ENCODE measurements around the gene MEGF11. TPM values are rescaled to one million over a fixed set of nuclear protein-coding genes. Genes with fewer than 3 reads are reported as not detected.

MEGF11 gene
- total RNA-seq, 3 donors from 2014 or later (not counting 1 experiment from before 2014, with no cell fraction given) = not detected

DNA sequence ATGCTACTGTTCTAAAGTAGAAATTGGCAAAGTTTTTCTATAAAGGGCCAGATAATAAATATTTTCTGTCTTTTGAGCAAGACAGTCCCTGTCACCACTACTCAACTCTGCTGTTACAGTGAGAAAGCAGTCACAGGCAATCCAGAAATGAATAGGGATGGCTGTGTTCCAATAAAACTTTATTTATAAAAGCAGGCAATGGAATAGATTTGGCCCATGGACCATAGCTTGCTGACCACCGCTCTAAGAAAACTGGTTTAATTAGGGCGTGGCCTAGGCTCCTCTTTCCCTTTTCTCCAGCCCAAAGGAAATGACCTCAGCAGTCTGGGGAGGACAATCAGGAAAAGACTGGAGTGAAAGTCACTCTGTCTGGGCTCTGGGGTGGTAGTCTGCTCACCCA, 183.8 kb downstream of the MEGF11 start:
- Mint-ChIP-seq H3K4me1 (no peaks in the 10 kb centered on the region), H3K9me3 (no peaks in the 10 kb centered on the region), H3K4me3 (no peak overlapping the region), H3K36me3 (no peaks in the 10 kb centered on the region), H3K27ac (no peak overlapping the region), H3K27me3 (ENCODE audit: low read depth in 2 of 2) (peaks cover 8 to 11% of the 10 kb centered on the region in 2 donors)
- Histone ChIP-seq H3K9me3 (ENCODE audit: control insufficient read depth, insufficient read depth, low read length) (no peaks in the 10 kb centered on the region), H3K4me3 (ENCODE audit: low read length) (no peak overlapping the region), H3K27ac (ENCODE audit: low read length) (no peak overlapping the region), H3K36me3 (ENCODE audit: control insufficient read depth, insufficient read depth, low read length) (no peaks in the 10 kb centered on the region), H3K4me1 (ENCODE audit: control insufficient read depth, insufficient read depth, low read length) (no peaks in the 10 kb centered on the region), H3K27me3 (ENCODE audit: control insufficient read depth, insufficient read depth, low read length) (no peaks in the 10 kb centered on the region)
- ATAC-seq (no peak), DNase-seq (no peak)
- intact Hi-C loops (cut with micrococcal nuclease) = no loop called here
- TF ChIP-seq, protein P1, sequence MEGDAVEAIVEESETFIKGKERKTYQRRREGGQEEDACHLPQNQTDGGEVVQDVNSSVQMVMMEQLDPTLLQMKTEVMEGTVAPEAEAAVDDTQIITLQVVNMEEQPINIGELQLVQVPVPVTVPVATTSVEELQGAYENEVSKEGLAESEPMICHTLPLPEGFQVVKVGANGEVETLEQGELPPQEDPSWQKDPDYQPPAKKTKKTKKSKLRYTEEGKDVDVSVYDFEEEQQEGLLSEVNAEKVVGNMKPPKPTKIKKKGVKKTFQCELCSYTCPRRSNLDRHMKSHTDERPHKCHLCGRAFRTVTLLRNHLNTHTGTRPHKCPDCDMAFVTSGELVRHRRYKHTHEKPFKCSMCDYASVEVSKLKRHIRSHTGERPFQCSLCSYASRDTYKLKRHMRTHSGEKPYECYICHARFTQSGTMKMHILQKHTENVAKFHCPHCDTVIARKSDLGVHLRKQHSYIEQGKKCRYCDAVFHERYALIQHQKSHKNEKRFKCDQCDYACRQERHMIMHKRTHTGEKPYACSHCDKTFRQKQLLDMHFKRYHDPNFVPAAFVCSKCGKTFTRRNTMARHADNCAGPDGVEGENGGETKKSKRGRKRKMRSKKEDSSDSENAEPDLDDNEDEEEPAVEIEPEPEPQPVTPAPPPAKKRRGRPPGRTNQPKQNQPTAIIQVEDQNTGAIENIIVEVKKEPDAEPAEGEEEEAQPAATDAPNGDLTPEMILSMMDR (IDR thresholded peaks at IDR 0.05) = no peak
- WGBS (ENCODE audit: insufficient coverage) = 80% methylated on average over 2 of the region's 2 CpGs

DNA sequence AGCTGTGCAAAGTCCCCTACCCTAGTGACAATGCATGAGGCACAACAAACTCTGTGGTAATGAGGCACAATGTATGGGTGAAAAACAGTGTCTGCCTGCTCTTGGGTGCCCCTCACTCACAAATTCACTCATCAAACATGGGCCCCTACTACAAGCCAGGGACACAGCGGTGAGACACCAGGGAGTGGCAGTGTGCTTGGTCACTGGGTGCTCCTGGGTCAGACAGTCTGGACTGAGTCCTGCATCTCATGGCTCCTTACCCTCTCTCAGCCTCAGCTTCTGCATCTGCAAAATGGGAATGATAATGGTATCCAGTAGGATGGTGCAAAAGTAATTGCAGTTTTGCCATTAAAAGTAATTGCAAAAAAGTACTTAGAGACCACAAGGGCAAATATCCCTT, 184.7 kb downstream of the MEGF11 start:
- H3K27me3 Mint-ChIP-seq (ENCODE audit: low read depth in 2 of 2) = peaks cover 6 to 8% of the 10 kb centered on the region in 2 donors
- no peak overlapping the region for H3K4me3 ChIP-seq (ENCODE audit: low read length)
- H3K36me3 Mint-ChIP-seq = no peaks in the 10 kb centered on the region
- TF ChIP-seq, protein P1 (IDR thresholded peaks at IDR 0.05) = no peak
- no peak overlapping the region for H3K27ac ChIP-seq (ENCODE audit: low read length)
- DNase-seq (no peak), ATAC-seq (no peak)
- H3K27me3 ChIP-seq (ENCODE audit: control insufficient read depth, insufficient read depth, low read length) = no peaks in the 10 kb centered on the region
- H3K27ac Mint-ChIP-seq = no peak overlapping the region
- H3K4me1 ChIP-seq (ENCODE audit: control insufficient read depth, insufficient read depth, low read length) = no peaks in the 10 kb centered on the region
- H3K9me3 Mint-ChIP-seq = no peaks in the 10 kb centered on the region
- 90% methylated on average over 1 of the region's 1 CpG for WGBS (ENCODE audit: insufficient coverage)
- H3K9me3 ChIP-seq (ENCODE audit: control insufficient read depth, insufficient read depth, low read length) = no peaks in the 10 kb centered on the region
- H3K36me3 ChIP-seq (ENCODE audit: control insufficient read depth, insufficient read depth, low read length) = no peaks in the 10 kb centered on the region
- no peak overlapping the region for H3K4me3 Mint-ChIP-seq
- no peaks in the 10 kb centered on the region for H3K4me1 Mint-ChIP-seq
- intact Hi-C loops (cut with micrococcal nuclease) = no loop called here

DNA sequence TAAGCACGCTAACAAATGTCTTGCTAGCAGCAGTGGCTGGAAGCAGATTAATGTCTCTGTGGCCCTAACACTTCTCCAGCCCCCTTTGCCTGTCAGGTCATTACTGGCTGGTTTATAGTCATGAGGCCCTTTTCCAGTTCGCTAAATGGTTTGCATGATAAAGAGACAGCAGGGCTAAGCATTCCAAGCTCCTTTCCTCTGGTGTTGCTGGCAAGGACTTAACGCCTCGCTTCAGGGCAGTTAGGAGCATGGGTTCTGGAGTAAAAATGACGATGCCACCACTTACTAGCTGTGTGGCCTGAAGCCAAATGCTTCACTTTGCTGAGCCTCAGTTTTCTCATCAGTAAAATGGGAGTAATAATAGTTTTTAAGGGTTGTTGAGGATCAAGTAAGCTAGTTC, 185.9 kb downstream of the MEGF11 start:
- Histone ChIP-seq H3K4me3 (ENCODE audit: low read length) (no peak overlapping the region), H3K9me3 (ENCODE audit: control insufficient read depth, insufficient read depth, low read length) (no peaks in the 10 kb centered on the region), H3K27ac (ENCODE audit: low read length) (no peak overlapping the region), H3K36me3 (ENCODE audit: control insufficient read depth, insufficient read depth, low read length) (no peaks in the 10 kb centered on the region), H3K27me3 (ENCODE audit: control insufficient read depth, insufficient read depth, low read length) (no peaks in the 10 kb centered on the region), H3K4me1 (ENCODE audit: control insufficient read depth, insufficient read depth, low read length) (no peaks in the 10 kb centered on the region)
- Mint-ChIP-seq H3K27ac (no peak overlapping the region), H3K36me3 (no peaks in the 10 kb centered on the region), H3K4me1 (no peaks in the 10 kb centered on the region), H3K9me3 (no peaks in the 10 kb centered on the region), H3K27me3 (ENCODE audit: low read depth in 2 of 2) (peaks cover 0 to 4% of the 10 kb centered on the region in 2 donors), H3K4me3 (no peak overlapping the region)
- intact Hi-C loops (cut with micrococcal nuclease) = no loop called here
- DNase-seq (no peak), ATAC-seq (no peak)
- 85% methylated on average over 5 of the region's 5 CpGs for WGBS (ENCODE audit: insufficient coverage)
- TF ChIP-seq, protein P1 (IDR thresholded peaks at IDR 0.05) = no peak

DNA sequence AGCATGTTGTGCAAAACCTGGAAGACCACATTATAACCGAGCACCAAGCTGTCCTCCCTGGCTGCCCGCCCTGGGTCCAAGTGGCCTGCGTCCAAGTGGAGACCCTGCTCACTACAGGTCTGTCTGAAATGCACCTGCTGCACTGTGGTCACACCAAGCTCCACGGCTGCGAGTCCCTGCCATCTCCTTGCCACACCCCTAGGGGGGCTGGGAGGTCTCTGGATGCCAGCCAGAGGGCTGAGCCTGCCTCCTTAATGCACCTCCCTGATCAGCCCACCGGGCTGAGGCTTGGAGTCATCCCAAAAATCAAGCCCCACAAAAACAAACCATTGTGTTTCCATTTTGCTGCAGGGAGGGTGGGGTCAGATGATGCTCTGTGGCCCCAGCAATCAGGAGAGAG, 187.1 kb downstream of the MEGF11 start:
- Histone ChIP-seq H3K36me3 (ENCODE audit: control insufficient read depth, insufficient read depth, low read length) (no peaks in the 10 kb centered on the region), H3K4me1 (ENCODE audit: control insufficient read depth, insufficient read depth, low read length) (no peaks in the 10 kb centered on the region), H3K4me3 (ENCODE audit: low read length) (no peak overlapping the region), H3K9me3 (ENCODE audit: control insufficient read depth, insufficient read depth, low read length) (no peaks in the 10 kb centered on the region), H3K27ac (ENCODE audit: low read length) (no peak overlapping the region), H3K27me3 (ENCODE audit: control insufficient read depth, insufficient read depth, low read length) (no peaks in the 10 kb centered on the region)
- Mint-ChIP-seq H3K36me3 (no peaks in the 10 kb centered on the region), H3K27me3 (ENCODE audit: low read depth in 2 of 2) (peaks cover 0 to 7% of the 10 kb centered on the region in 2 donors), H3K27ac (no peak overlapping the region), H3K9me3 (no peaks in the 10 kb centered on the region), H3K4me1 (no peaks in the 10 kb centered on the region), H3K4me3 (no peak overlapping the region)
- ATAC-seq (no peak), DNase-seq (no peak)
- 55% methylated on average over 6 of the region's 6 CpGs for whole genome bisulfite sequencing (ENCODE audit: insufficient coverage)
- TF ChIP-seq, protein P1 (IDR thresholded peaks at IDR 0.05) = no peak
- intact Hi-C loops (cut with micrococcal nuclease) = no loop called here
